Right lobe of liver (tissue), 6 donors: ENCODE results near the gene BMF. TPM values are rescaled to one million over a fixed set of nuclear protein-coding genes. Genes with fewer than 3 reads are reported as not detected.

ENCODE experiments used
- ATAC-seq, 4 donors: fragments of 200-7000 bp; cut with Tn5 transposase; one replicate each; pipeline ENCODE4 v1.9.1; 2020; ENCODE audit warnings: mild to moderate bottlenecking in 4 of 4, moderate library complexity in 4 of 4
- DNase-seq, 3 donors: peaks; one replicate each; pipeline ENCODE4 v3.0.0-alpha.2; 2020
- H3K27ac ChIP-seq, 3 donors: fragments of 200-600 bp; one replicate each; pipeline ENCODE4 v1.8.0; 2022
- H3K27me3 ChIP-seq, 2 donors: fragments of 200-600 bp; one replicate each; pipeline ENCODE4 v1.8.0; 2022
- H3K36me3 ChIP-seq, 4 donors: fragments of 200-600 bp; sonication (generic) in 1 of 4; one replicate each; pipeline versions ENCODE4 v1.5.1 to v1.8.0; 2017 to 2022; ENCODE audit warnings: control low read depth in 1 of 4
- H3K4me1 ChIP-seq, 4 donors: fragments of 200-600 bp; sonication (generic) in 1 of 4; one replicate each; pipeline versions ENCODE4 v1.5.1 to v1.8.0; 2017 to 2022; ENCODE audit warnings: control low read depth in 1 of 4
- H3K4me3 ChIP-seq, 3 donors: fragments of 200-600 bp; one replicate each; pipeline ENCODE4 v1.8.0; 2022
- H3K9me3 ChIP-seq, 4 donors: fragments of 200-600 bp; sonication (generic) in 1 of 4; one replicate each; pipeline versions ENCODE4 v1.5.1 to v1.8.0; 2017 to 2022; ENCODE audit warnings: control low read depth in 1 of 4
- POLR2A ChIP-seq: fragments of 450-650 bp; IDR thresholded peaks from one replicate; pipeline ENCODE4 v1.6.1; 2017; ENCODE audit warnings: antibody characterized with exemption, mild to moderate bottlenecking
- WGBS: methylation state at CpG from one replicate; pipeline ENCODE4 v1.1.6; 2018; ENCODE audit warnings: low coverage, low lambda C conversion rate; ENCODE audit not compliant: insufficient coverage; ENCODE audit errors: missing lambda C conversion rate; 5-methylcytosine and 5-hydroxymethylcytosine counted together
- intact Hi-C, 2 donors: fragments of 100-400 bp; cut with DNase I; formaldehyde crosslinking; loops; one replicate each; pipeline versions ENCODE4 v1.11.2 to v1.14.1; 2022
- total RNA-seq, 6 experiments: library from RNA; depleted of rRNA in 2 of 6; stranded (reverse); fragments of >200 nt in 2 of 6; fragmentation: NEBNext Ultra II Directional in 3 of 6; extraction: Animal tissue kit (Norgen Biotek cat#: 25700) in 3 of 6; gene quantifications; one replicate each; pipeline versions ENCODE4 v1.1.0 to v1.2.4, GENCODE V29; 2016 to 2023
- TF ChIP-seq, protein P1 (sequence below), 4 donors: fragments of 200-600 bp in 3 of 4; fragments of 450-650 bp in 1 of 4; IDR thresholded peaks; one replicate each; pipeline versions ENCODE4 v1.5.1 to v1.8.0; 2016 to 2022; ENCODE audit warnings: antibody characterized with exemption in 4 of 4, mild to moderate bottlenecking in 2 of 4
- donor health status: DM: no; HTN: yes; CAD: no.
- donor health status: DM: no; HTN: no; CAD: no.
- donor health status: DM: no; HTN: no; CAD: no.
- donor health status: DM: no; HTN: yes; CAD: no.
- donor health status: DM: no; HTN: yes; CAD: no.

BMF gene
- total RNA-seq, 6 experiments from 2014 or later: 1.7 to 7.3 (median 3.4) TPM

DNA sequence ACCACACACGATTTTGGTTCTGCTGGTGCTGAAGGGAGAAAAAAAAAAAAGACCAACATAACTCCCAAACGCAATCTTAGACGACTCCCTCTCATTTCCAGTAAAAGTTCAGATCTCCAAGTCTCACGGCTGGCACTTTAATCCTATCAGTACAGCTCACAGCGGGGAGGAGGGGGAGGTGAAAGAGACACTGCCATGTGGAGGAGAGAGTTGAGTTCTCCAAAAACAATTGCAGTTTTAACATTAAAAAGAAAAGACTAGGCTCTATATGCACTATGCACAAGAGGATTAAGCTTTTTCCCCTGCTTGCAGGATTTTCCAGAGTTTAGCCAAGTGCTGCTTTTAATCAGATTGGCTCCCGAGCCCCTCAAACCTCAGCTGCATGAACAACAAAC lies 16.8 kb downstream of the BMF start:
- Histone ChIP-seq H3K4me3 (no peak overlapping the region), H3K9me3 (no peaks in the 10 kb centered on the region), H3K36me3 (no peaks in the 10 kb centered on the region), H3K4me1 (peaks cover 0 to 42% (median 23%) of the 10 kb centered on the region in 4 donors), H3K27me3 (no peaks in the 10 kb centered on the region), H3K27ac (no peak overlapping the region)
- DNase-seq (no peak), ATAC-seq (no peak)
- no peak for TF ChIP-seq POLR2A
- TF ChIP-seq, protein P1, sequence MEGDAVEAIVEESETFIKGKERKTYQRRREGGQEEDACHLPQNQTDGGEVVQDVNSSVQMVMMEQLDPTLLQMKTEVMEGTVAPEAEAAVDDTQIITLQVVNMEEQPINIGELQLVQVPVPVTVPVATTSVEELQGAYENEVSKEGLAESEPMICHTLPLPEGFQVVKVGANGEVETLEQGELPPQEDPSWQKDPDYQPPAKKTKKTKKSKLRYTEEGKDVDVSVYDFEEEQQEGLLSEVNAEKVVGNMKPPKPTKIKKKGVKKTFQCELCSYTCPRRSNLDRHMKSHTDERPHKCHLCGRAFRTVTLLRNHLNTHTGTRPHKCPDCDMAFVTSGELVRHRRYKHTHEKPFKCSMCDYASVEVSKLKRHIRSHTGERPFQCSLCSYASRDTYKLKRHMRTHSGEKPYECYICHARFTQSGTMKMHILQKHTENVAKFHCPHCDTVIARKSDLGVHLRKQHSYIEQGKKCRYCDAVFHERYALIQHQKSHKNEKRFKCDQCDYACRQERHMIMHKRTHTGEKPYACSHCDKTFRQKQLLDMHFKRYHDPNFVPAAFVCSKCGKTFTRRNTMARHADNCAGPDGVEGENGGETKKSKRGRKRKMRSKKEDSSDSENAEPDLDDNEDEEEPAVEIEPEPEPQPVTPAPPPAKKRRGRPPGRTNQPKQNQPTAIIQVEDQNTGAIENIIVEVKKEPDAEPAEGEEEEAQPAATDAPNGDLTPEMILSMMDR (IDR thresholded peaks at IDR 0.05): no peak
- intact Hi-C loops: no loop called here
- WGBS: 31% methylated on average over 6 of the region's 6 CpGs

DNA sequence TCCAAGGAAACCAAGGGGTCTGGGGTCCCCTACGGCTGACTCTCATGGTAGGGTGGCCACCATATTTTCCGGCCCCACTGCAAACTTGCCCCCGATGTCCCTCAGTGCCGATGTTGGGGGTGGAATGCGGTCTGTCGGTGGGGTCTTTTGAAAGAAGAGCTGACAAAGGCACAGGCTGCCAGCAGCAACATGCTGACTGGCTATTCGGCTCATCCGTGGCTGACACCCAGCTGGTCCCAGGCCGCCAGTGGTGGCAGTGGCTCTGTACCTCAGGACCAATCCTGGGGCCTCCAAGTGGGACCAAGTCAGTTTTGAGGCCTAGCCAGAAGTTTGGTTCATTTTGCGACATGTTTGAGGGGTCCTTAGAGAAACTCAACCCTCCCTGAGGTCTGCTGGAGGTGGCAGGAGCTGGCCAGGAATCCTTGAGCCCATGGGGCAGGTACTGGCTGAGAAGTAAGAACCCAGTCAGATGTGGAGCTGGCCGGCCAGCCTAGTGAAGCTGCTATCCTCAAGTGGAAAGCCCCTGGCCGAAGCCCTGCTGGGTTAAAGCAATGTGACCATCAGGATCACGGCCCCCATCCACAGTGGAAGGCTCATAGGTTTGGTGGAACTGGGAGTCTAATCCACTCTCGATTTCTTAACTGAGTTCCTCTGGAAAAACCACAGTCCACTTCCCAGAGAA lies 17.8 kb downstream of the BMF start:
- no peak for DNase-seq
- ATAC-seq: no peak
- Histone ChIP-seq H3K4me1 (peaks cover 0 to 42% (median 23%) of the 10 kb centered on the region in 4 donors), H3K27me3 (no peaks in the 10 kb centered on the region), H3K9me3 (no peaks in the 10 kb centered on the region), H3K27ac (no peak overlapping the region), H3K36me3 (no peaks in the 10 kb centered on the region), H3K4me3 (no peak overlapping the region)
- intact Hi-C loops: no loop called here
- TF ChIP-seq, protein P1 (IDR thresholded peaks at IDR 0.05): no peak
- no peak for TF ChIP-seq POLR2A
- WGBS: 80% methylated on average over 1 of the region's 14 CpGs

DNA sequence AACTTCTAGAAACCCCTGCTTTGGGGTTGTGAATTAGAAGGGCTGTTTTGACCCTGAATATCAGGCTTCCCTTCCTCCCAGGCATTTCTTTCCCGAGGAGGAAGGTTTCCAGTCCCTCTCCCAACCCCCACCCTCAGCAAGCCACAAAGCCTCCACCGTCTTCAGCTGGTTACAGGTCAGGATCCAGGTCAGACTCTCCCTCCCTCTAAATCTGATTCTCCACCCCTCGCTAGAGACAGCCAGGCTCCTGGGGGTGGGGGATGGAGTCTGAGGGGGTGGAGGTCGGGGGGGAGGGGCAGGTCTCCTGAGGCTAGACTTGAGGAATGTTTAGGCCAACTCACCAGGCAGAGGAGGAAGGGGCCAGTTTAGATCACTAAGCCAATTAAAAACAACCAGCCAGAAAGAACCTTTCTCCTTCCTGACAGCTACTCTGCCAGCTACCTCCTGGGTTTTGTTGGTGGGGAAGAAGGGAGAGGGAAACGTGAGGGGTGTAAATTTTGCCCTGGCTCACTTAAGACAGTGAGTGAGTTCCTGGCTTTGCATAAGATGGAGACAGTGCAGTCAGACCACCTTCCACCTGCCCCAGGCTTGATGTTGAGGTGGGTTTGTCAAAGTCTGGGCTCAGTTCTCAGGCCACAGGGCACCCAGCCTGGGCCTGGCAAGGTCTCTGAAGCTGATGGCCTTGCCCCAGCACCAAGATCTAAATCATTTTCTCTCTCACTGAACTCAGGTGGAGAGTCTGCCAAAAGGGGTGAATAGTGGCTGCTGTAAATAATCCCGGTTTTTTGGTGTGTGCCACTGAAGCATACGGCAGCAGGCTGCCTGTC lies 19.5 kb downstream of the BMF start:
- no peaks in the 10 kb centered on the region for H3K9me3 ChIP-seq
- intact Hi-C loops: no loop called here
- 30% methylated on average over 5 of the region's 7 CpGs for WGBS
- H3K27me3 ChIP-seq: no peaks in the 10 kb centered on the region
- H3K27ac ChIP-seq: no peak overlapping the region
- peaks cover 0 to 43% (median 23%) of the 10 kb centered on the region in 4 donors for H3K4me1 ChIP-seq
- DNase-seq (no peak), ATAC-seq (no peak)
- H3K36me3 ChIP-seq: no peaks in the 10 kb centered on the region
- TF ChIP-seq POLR2A: no peak
- TF ChIP-seq, protein P1 (IDR thresholded peaks at IDR 0.05): no peak
- no peak overlapping the region for H3K4me3 ChIP-seq

DNA sequence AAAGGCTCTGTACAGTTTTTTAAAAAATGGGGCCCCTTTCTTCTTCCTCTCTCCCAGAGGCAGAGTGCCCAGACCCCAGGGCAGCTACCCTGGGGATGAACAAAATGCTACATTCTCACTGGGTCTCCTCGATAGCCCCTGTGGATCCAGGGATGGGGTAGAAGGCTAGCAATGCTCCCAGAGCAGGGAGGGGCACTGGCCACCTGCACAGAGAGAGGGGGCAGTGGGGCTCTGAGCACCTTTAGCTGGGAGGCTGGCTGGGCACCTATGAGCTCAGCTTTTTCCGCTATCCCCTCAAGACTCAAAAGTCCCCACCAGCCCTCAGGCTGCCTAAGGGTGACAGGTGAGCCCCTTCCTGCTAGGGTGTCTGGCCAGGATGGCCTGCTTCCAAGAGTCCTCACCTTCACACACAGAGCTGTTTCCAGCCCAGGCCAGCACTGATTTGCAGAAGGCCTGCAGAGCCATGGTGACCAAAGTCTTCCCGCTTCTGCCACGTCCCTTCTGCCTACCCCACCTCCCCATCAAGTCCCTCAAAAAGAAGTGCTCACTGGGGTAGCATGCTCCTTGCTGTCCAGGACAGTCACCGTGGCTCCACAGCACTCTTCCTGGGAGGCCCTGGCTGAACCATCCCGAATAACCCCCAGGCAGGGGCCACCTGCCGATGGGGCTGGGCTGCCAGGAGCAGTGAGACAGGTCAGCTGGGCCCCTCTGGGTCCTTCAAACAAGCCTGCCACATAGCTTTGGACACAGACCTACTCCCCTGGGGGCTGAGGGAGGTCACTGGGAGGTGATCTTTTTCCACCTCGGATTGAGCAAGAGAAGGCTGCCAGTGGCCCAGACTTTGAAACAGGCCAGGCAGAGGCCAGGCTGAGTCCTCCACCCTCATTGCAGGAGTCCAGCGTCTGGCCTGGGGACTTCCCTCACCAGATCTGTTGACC lies 20.4 kb downstream of the BMF start:
- Histone ChIP-seq H3K27ac (peak overlapping the region in 1 of 3 donors; percentile 33), H3K27me3 (no peaks in the 10 kb centered on the region), H3K4me3 (no peak overlapping the region), H3K36me3 (no peaks in the 10 kb centered on the region), H3K9me3 (no peaks in the 10 kb centered on the region), H3K4me1 (peaks cover 0 to 48% (median 27%) of the 10 kb centered on the region in 4 donors)
- peak; percentile 77 to 81 (median 78) for ATAC-seq
- 100% methylated on average over 1 of the region's 9 CpGs for WGBS
- TF ChIP-seq POLR2A: no peak
- TF ChIP-seq, protein P1 (IDR thresholded peaks at IDR 0.05): no peak
- peak; percentile 76 to 84 (median 83) for DNase-seq
- intact Hi-C loops: no loop called here
